Activated T-cell treated with anti-CD3 and anti-CD28 coated beads for 24 hours (primary cell): Measurements from ENCODE around the gene CHRM2.

Source experiments
- DNase-seq: peaks from one replicate; pipeline ENCODE4 v3.0.0-alpha.2; 2020; ENCODE audit warnings: low read depth

The CHRM2 gene

GRCh38 chr7:137032436-137032835, 164.0 kb downstream of the CHRM2 start:
- no peak for DNase-seq

GRCh38 chr7:137036768-137037167, 168.3 kb downstream of the CHRM2 start:
- DNase-seq: no peak

GRCh38 chr7:137038706-137039105, 170.3 kb downstream of the CHRM2 start:
- no peak for DNase-seq

DNA sequence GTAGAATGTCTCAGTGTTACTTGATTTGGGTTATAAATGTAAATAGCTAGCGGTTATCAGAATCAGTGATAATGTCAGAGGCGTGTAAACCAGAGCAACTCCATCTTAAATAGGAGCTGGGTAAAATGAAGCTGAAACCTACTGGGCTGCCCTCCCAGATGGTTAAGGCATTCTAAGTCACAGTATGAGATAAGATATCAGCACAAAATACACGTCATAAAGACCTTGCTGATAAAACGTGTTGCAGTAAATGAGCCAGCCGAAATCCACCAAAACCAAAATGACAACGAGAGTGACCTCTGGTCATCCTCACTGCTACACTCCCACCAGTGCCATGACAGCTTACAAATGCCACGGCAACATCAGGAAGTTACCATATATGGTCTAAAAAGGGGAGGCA, 172.3 kb downstream of the CHRM2 start:
- no peak for DNase-seq

GRCh38 chr7:137045573-137045972, 177.1 kb downstream of the CHRM2 start:
- no peak for DNase-seq

- DNase-seq: no peak
Observed at GRCh38 chr7:137069249-137069963, 201.0 kb downstream of the CHRM2 start.
